GM21447 (cell line): ENCODE results near the gene VSTM2B.
"Not testable (repeated sequence)": the region's sequence is repeated elsewhere in the genome, so short reads cannot be mapped to it uniquely, and the experiment has no call there.

Experiments
- ATAC-seq: cut with Tn5 transposase; IDR thresholded peaks from one replicate; pipeline ENCODE4 v1.9.1; 2021; ENCODE audit not compliant: unreplicated experiment

VSTM2B gene

GRCh38 chr19:29525901-29526729 lies at the start of gene VSTM2B:
Gene VSTM2B (plus strand): TSS chr19:29525994. CDS start chr19:29526584, 590 bp downstream.
- ATAC-seq: no peak

GRCh38 chr19:29476528-29476927 lies 49.3 kb upstream of the VSTM2B start:
- no peak for ATAC-seq

DNA sequence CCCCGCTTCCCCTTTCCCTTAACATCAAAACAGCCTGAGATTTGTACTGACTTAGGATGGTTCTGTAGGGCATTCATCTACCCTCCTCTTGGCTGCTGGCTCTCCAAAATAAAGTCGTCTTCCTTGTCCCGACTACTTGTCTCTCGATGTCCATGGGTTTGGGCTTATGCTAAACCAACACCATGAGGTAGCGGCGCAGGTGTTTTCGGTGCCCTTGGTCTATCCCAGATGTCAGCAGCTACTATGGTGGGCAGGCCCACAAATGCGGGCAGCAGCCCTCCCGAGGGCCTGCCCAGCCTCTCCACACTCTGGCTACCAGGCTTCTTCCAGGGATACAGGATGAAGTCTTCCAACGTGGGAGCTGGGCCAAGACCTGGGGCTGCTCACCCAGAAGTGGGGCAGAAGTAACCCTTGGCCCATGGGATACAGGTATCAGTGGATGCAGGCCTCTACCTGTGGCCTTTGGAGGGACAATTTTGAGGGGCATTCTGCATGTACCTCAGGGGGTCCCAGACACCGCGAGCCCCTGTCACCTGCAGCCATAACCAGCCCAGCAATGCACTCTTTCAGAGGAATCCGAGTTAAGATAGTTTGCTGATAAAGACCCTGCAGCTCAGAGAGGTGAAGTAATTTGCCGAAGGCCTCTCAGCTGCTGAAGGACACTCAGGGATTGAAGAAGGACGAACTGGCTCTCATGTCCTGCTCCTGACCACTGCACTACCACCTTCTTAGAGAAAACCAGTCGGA lies 47.8 kb upstream of the VSTM2B start:
- no peak for ATAC-seq

- ATAC-seq: no peak
Observed at GRCh38 chr19:29478578-29479565, 46.9 kb upstream of the VSTM2B start.

- no peak for ATAC-seq
Observed at GRCh38 chr19:29479941-29480340, 45.9 kb upstream of the VSTM2B start.

DNA sequence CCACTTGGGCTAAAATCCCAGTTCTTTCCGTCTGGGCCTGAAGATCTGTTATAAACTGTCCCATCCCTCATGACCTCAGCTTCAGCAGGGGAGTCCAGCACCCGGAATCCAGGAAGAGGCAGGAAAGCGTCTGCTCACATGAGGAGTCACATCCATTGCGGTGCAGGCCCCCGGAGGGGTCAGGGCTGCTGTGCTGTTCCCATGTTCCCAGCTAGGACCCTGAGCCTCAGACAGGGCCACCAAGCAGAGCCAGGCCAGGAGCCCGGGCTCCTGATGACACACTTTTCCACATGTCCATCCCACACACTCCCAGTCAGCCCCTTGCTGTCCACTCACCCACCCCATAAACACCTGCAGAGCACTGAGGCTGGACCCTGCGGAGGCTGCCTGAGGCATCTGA lies 45.3 kb upstream of the VSTM2B start:
- no peak for ATAC-seq

- no peak for ATAC-seq
Observed at GRCh38 chr19:29482855-29483640, 42.7 kb upstream of the VSTM2B start.

DNA sequence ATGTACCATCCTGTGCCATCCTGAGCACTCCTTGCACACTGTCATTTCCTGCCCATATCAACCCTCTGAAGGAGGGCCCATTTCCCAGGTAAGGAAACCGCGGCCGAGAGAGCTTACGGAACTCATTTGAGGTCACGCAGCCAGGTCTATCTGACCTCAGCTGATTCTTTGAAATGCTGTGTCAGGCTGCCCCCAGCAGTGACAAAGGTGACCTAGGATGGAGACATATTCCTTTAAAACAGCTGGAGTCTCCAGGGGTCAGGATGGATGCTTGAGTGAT lies 42.2 kb upstream of the VSTM2B start:
- ATAC-seq: no peak

DNA sequence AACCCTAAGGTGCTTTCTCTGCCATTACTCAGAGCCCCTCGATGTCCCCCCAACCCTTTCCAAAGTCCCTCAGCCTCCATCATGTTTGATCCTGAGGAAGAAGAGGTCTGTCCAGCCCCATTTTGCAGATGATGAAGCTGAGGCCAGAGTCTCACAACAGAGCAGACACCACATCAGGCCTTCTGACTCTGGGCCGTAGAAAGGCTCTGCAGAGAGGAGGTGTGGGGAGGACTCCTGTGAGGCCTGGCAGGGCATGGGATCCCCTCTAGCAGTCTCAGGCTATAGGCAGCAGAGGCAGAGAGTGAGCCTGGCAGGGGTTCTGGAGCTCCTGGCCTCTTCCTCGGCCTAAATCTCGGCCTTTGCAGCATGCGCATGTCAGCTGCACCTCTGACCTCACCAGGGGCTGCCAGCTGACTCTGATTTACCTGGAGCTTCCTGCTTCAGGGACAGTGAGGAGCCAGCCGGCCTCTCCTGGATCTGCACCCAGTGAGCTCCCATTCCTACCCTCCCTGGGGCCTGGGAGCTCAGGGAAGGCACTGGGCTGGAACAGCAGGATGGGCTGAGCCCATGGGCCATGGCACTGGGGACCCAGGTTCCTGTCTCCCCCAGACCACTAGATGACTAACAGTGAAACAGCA lies 41.7 kb upstream of the VSTM2B start:
- no peak for ATAC-seq

GRCh38 chr19:29484876-29485275 lies 40.9 kb upstream of the VSTM2B start:
- ATAC-seq: no peak

DNA sequence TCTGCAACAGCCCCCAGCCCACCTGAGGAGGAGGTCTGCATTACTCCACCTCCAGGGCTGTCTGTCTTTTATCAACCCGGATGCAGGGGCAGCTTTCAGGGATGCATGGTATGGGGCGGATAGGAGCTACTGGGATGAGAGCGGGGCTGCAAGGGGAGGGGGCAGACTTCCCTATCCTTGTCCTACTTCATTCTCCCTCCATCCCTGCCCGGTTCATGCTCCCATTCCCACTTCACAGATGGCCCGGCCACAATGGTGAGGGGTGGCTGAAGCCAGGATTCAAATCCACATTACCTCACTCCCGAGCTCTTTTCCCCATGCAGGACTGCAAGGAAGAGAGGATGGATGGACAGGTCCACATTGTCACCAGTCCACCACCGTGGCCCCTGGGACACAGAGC lies 40.5 kb upstream of the VSTM2B start:
- no peak for ATAC-seq

GRCh38 chr19:29486961-29487360 lies 38.8 kb upstream of the VSTM2B start:
- ATAC-seq: not testable (repeated sequence)

DNA sequence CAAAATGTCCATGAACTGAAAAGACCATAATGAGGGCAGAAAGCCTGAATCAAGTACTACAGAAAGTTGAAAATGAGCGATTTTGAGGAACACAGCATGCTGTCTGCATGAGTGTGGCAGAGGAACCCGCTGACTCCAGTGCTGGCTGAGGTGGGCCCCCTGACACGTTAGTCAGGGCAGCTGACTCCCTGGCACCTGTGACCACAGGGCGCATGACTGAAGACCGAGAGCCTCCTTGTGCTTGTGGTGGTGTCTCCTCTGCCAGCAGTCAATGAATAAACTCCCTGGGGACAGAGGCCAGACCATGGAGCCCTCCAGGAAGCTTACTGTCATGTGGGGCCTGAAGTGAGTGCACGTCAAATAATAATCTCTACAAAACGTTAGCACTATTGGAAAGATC lies 38.4 kb upstream of the VSTM2B start:
- no peak for ATAC-seq

GRCh38 chr19:29488316-29488715 lies 37.5 kb upstream of the VSTM2B start:
- no peak for ATAC-seq

GRCh38 chr19:29489172-29489951 lies 36.4 kb upstream of the VSTM2B start:
- no peak for ATAC-seq

DNA sequence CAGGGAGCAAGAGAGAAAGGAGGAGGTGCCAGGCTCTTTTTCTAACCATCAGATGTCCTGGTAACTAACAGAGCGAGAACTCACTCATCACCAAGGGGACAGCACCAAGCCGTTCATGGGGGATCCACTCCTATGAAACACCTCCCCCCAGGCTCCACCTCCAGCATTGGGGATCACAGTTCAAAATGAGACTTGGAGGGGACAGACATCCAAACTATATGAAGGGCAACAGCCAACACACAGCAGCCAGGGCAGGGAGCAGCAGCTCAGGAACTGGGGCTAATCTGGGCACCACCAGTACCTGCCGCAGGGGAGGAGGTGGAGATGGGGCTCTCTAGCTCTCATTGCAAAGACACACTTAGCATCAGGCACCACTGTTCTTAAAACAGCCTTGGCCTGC lies 34.3 kb upstream of the VSTM2B start:
- ATAC-seq: no peak

DNA sequence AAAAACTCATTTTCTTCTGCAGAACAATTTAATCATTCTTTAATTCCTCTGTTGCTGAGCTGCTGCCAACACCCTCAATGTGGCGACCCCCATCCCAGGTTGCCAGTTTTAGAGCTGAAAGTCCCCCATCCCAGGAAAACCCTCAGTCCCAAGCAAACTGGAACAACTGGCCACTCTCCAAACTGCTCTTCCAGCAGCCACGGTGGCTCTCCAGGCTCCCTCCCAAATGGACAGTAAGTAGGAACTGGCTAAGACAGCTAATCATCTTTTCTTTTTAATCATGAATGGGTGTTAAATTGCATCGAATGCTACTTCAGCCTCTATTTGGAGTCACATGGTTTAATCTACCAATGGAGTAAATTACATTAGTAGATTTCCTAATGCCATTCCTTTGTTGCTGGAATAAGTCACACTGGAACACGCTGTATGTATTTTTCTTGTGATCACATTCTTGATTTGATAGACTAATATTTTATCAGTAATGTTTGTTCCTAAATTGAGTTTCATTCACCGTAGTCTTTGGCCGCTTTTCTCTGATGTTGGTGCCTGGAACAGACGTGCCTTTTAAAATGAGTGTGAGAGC lies 33.7 kb upstream of the VSTM2B start:
- ATAC-seq: no peak

- ATAC-seq: no peak
Observed at GRCh38 chr19:29492769-29493168, 33.0 kb upstream of the VSTM2B start.

GRCh38 chr19:29495091-29495490 lies 30.7 kb upstream of the VSTM2B start:
- no peak for ATAC-seq
